GM12892 (cell line): ENCODE results near the gene ANTXR1.
A peak's percentile ranks its signal among the peaks of the same experiment; 100 is the strongest.

Source experiments
- DNase-seq: peaks from one replicate; pipeline ENCODE4 v3.0.0; 2011; ENCODE audit not compliant: insufficient read length
- FAIRE-seq: peaks from 2 replicates; lab custom pipeline; 2011; peaks lifted over from hg19 to GRCh38; lab: Jason Lieb, UNC
- POLR2A ChIP-seq: IDR thresholded peaks from 2 replicates; pipeline ENCODE4 v1.6.1; 2011; ENCODE audit warnings: low read depth, low read length, control low read depth
- POLR2AphosphoS5 ChIP-seq: IDR thresholded peaks from 2 replicates; pipeline ENCODE4 v1.6.1; 2011; ENCODE audit warnings: low read depth, low read length, control low read depth
- TAF1 ChIP-seq: IDR thresholded peaks from 2 replicates; pipeline ENCODE4 v1.6.1; 2011; ENCODE audit warnings: low read depth, mild to moderate bottlenecking, control low read depth, low read length, borderline replicate concordance

The ANTXR1 gene

DNA sequence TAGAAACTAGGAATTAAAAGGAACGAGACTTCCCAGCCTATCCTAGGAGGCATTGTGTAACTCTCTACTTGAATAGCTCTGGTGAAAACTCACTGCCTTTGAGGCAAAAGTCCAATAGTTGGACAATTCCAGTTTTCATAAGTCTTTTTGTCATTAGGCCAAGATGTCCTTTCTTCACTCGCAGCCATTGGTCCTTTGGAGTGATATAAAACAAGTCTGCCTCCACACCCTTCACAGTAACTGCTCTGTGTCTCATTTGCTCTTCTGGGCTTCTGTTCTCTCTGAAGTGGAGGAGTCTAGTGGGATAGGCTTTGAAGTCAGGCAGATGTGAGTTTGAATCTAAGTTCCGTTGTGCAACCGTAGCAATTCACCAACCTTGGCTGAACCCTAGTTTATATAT lies 28.2 kb downstream of the ANTXR1 start:
- no peak for FAIRE-seq
- DNase-seq, result no peak
- TF ChIP-seq TAF1 (no peak), POLR2A (no peak), POLR2AphosphoS5 (no peak)

GRCh38 chr2:69043736-69044400 lies 30.9 kb downstream of the ANTXR1 start:
- TF ChIP-seq POLR2AphosphoS5, result no peak
- FAIRE-seq (no peak), DNase-seq (no peak)

GRCh38 chr2:69046221-69046662 lies 33.3 kb downstream of the ANTXR1 start:
- TF ChIP-seq POLR2AphosphoS5 (no peak), TAF1 (no peak), POLR2A (no peak)
- DNase-seq, result no peak
- no peak for FAIRE-seq

GRCh38 chr2:69047625-69048145 lies 34.7 kb downstream of the ANTXR1 start:
- DNase-seq (no peak), FAIRE-seq (no peak)
- TF ChIP-seq POLR2AphosphoS5 (no peak), POLR2A (no peak)

GRCh38 chr2:69050802-69051201 lies 37.8 kb downstream of the ANTXR1 start:
- DNase-seq (no peak), FAIRE-seq (no peak)
- TF ChIP-seq TAF1 (no peak), POLR2AphosphoS5 (no peak), POLR2A (no peak)

GRCh38 chr2:69053416-69053965 lies 40.5 kb downstream of the ANTXR1 start:
- FAIRE-seq (no peak), DNase-seq (no peak)
- TF ChIP-seq POLR2A, result no peak
- no peak for TF ChIP-seq POLR2AphosphoS5
- no peak for TF ChIP-seq TAF1

DNA sequence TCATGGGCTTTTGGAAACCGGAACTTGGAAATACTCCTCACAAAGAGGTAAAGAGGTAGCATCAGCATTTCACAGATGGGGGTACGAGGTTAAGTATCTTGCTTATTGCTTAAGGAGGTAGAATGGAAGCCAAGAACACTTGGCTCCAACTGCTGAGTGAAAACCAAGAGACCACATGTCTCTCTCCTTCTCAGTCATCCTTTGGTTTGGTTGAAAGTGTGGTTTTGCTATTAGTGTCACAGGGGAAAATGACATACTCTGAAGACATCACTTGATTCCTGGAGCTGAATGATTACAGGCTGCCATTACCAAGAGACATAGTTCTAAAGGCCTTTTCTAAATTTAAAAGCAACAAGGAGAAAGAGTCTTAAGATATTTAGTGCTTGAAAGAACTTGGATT lies 41.5 kb downstream of the ANTXR1 start:
- DNase-seq, result no peak
- peak; percentile 70 for FAIRE-seq
- TF ChIP-seq POLR2A (no peak), POLR2AphosphoS5 (no peak), TAF1 (no peak)

DNA sequence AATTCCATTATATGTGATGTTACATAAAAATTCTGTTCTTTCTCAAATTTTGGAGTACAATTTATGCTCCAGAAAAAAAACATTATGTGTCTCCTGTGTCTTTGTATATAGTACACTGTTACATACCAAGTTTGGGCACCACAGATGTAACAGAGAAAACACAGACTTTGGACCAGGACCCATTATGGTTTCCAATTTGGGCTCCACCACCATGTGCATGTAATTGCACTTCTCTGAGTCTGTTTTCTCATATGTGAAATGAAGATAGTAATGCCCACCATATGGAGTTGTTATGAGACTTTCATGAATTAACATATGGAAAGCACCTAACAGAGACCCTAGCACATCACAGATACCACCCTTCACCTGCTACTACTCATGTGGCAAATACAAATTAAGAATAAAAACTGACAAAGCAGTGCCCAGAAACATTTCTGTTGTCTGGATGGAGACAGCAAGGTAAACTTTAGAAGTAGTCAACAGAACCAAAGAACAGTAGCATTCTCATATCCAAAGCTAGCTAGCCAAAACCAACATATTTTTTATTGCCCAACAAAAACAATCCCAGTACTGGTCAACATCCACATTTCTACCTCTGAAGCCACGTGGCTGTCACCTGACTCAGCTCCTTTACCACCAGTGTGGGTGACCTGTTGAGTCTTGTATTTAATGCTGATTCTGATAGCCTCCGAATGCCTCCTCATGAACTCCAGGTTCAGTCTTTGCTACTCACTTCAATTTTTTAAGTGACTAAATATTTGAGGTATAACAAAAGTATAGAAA lies 42.9 kb downstream of the ANTXR1 start:
- DNase-seq (no peak), FAIRE-seq (no peak)
- TF ChIP-seq POLR2AphosphoS5 (no peak), POLR2A (no peak), TAF1 (no peak)

DNA sequence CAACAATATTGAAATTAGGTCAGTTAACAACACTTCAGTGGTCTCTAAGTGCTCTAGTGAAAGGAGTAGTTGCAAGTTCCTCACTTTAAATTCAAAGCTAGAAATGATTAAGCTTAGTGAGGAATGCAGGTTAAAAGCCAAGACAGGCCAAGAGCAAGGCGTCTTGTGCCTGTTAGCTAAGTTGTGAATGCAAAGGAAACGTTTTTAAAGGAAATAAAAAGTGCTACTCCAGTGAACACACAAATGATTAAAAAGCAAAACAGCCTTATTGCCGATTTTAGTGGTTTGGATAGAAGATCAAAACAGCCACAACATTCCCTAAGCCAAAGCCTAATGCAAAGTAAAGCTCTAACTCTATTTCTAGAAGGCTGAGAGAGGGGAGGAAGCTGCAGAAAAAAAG lies 44.7 kb downstream of the ANTXR1 start:
- TF ChIP-seq POLR2A (no peak), TAF1 (no peak), POLR2AphosphoS5 (no peak)
- FAIRE-seq (no peak), DNase-seq (no peak)

- DNase-seq, result no peak
- no peak for TF ChIP-seq POLR2AphosphoS5
- TF ChIP-seq POLR2A, result no peak
- TF ChIP-seq TAF1, result no peak
- FAIRE-seq, result no peak
Measured at GRCh38 chr2:69059731-69060290, 46.8 kb downstream of the ANTXR1 start.

DNA sequence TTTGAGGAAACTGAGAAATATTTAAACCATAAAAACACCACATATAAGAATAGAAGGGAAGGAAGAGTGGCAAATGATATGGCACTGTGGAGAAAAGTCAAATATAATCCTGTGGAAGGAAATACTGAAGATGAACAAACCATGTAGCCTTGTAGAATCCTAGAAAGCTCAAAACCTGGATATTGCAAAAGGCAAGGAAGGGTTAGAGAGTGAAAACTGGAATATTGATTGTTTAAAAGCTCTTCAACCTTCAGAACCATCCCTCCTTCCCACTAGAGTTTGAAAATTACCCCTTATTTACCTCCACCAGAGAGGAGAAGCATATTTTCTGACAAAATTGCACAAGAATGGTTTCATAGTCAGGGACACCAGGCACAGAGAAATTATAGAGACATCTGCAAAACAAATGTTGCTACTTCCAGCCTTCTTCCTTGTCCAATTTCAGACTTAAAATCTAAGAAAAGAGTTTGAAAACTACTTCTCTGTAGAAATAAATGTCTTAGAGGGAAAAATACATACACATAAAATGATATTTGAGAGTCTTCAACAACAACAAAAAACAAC lies 48.0 kb downstream of the ANTXR1 start:
- TF ChIP-seq POLR2A, result no peak
- TF ChIP-seq POLR2AphosphoS5, result no peak
- no peak for TF ChIP-seq TAF1
- DNase-seq, result no peak
- FAIRE-seq, result no peak

GRCh38 chr2:69061525-69061924 lies 48.5 kb downstream of the ANTXR1 start:
- TF ChIP-seq POLR2AphosphoS5 (no peak), TAF1 (no peak), POLR2A (no peak)
- FAIRE-seq (no peak), DNase-seq (no peak)
